Endothelial cell of umbilical vein (primary cell): ENCODE data around the gene ATP10A.

Source experiments
- POLR2A ChIP-seq: IDR thresholded peaks from 2 replicates; pipeline ENCODE4 v1.6.1; 2012; ENCODE audit warnings: low read depth, mild to moderate bottlenecking, control low read depth, low read length
- TF ChIP-seq, protein P1 (sequence below), 2 donors: IDR thresholded peaks; 1 replicate in 1 of 2; 2 replicates in 1 of 2; pipeline ENCODE4 v1.5.1; 2011; ENCODE audit warnings: low read length in 2 of 2, mild to moderate bottlenecking in 2 of 2, moderate library complexity in 2 of 2, control low read depth in 1 of 2, inconsistent platforms in 1 of 2, low read depth in 1 of 2; ENCODE audit not compliant: insufficient read depth in 1 of 2; ENCODE audit errors: extremely low read depth in 1 of 2

DNA sequence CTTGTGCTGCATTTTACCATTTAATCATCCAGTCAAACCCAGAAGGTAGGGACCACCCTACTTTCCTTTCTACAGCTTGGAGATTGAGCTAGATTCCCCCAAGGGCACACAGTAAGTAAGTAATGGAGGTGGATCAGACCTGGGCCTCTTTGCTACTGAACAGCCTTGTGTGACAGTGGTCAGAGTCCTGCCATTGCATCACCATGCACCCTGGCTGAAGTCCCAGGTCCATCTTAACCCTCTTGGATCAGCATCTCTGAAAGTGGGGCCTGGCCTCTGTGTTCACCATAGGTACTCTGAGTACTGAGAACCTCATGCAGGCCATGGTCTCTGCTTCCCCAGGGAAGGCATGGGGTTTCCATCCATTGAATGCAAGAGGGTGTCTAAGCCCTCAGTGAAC, 34.5 kb upstream of the ATP10A start:
- TF ChIP-seq, protein P1, sequence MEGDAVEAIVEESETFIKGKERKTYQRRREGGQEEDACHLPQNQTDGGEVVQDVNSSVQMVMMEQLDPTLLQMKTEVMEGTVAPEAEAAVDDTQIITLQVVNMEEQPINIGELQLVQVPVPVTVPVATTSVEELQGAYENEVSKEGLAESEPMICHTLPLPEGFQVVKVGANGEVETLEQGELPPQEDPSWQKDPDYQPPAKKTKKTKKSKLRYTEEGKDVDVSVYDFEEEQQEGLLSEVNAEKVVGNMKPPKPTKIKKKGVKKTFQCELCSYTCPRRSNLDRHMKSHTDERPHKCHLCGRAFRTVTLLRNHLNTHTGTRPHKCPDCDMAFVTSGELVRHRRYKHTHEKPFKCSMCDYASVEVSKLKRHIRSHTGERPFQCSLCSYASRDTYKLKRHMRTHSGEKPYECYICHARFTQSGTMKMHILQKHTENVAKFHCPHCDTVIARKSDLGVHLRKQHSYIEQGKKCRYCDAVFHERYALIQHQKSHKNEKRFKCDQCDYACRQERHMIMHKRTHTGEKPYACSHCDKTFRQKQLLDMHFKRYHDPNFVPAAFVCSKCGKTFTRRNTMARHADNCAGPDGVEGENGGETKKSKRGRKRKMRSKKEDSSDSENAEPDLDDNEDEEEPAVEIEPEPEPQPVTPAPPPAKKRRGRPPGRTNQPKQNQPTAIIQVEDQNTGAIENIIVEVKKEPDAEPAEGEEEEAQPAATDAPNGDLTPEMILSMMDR (IDR thresholded peaks at IDR 0.05; ENCODE audit: extremely low read depth in 1 of 2, insufficient read depth in 1 of 2, low read depth in 1 of 2, low read length in 2 of 2): no peak
- TF ChIP-seq POLR2A: no peak
